HCT116 (cell line): Measurements from ENCODE around the gene AP3B1. TPM values are rescaled to one million over a fixed set of nuclear protein-coding genes. Genes with fewer than 3 reads are reported as not detected.
A peak's percentile ranks its signal among the peaks of the same experiment; 100 is the strongest.

ENCODE experiments used
- ATAC-seq: fragments of 200-7000 bp; cut with Tn5 transposase; 2 replicates; pipeline ENCODE4 v1.9.1; 2020; ENCODE audit warnings: mild to moderate bottlenecking, moderate library complexity
- BruUV-seq: library from RNA; stranded (reverse); fragments of 400-500 nt; replicated peaks from 2 replicates; lab custom pipeline; 2021; lab: Mats Ljungman, UMichigan
- CTCF ChIA-PET: fragments of 300-600 bp; sonication (Branson Sonifier 250); formaldehyde crosslinking; loops from one replicate; lab custom pipeline; 2021; ENCODE audit warnings: antibody characterized with exemption; lab: Charles Lee
- POLR2A ChIA-PET: fragments of 300-600, 350-600 bp; sonication (Branson Sonifier 250); formaldehyde crosslinking; loops from one replicate; lab custom pipeline; 2021; ENCODE audit warnings: antibody characterized with exemption; lab: Charles Lee
- RAD21 ChIA-PET, 2 experiments: fragments of 300-600 bp; sonication (Branson Sonifier 250); formaldehyde crosslinking; loops; one replicate each; lab custom pipeline; 2023; ENCODE audit warnings: low total read pairs in 2 of 2; ENCODE audit not compliant: uncharacterized antibody in 2 of 2, unreplicated experiment in 2 of 2, low non-redundant PET in 1 of 2; lab: Charles Lee
- DNase-seq: peaks from one replicate; pipeline ENCODE4 v3.0.0-alpha.2; 2010; ENCODE audit warnings: low read depth, low spot score
- H2AFZ ChIP-seq: fragments of 200-600 bp; shearing (Covaris generic), sonication (generic); 2 replicates; pipeline ENCODE4 v1.6.1; 2017; ENCODE audit warnings: low read depth, mixed run types, mixed read lengths, antibody characterized with exemption, low read length; ENCODE audit not compliant: poor library complexity, severe bottlenecking
- H3K27ac ChIP-seq: 2 replicates; pipeline ENCODE4 v1.5.1; 2012; ENCODE audit warnings: low read depth, low read length
- H3K27me3 ChIP-seq: fragments of 200-600 bp; sonication (generic); 2 replicates; pipeline ENCODE4 v1.6.1; 2016; ENCODE audit warnings: mixed run types, low read length, mixed read lengths; ENCODE audit not compliant: insufficient read depth
- H3K36me3 ChIP-seq, 2 experiments: fragments of 200-500 bp in 1 of 2; fragments of 200-600 bp in 1 of 2; sonication (Bioruptor generic) in 1 of 2; sonication (generic) in 1 of 2; 2 replicates each; pipeline versions ENCODE4 v1.5.1 to v1.6.1; 2014 to 2016; ENCODE audit warnings: low read length in 2 of 2, inconsistent platforms in 1 of 2, mixed read lengths in 1 of 2, mixed run types in 1 of 2; ENCODE audit not compliant: insufficient read depth in 2 of 2, control insufficient read depth in 1 of 2
- H3K4me1 ChIP-seq, 2 experiments: fragments of 200-600 bp in 1 of 2; sonication (generic) in 1 of 2; 2 replicates each; pipeline versions ENCODE4 v1.5.1 to v1.6.1; 2012 to 2017; ENCODE audit warnings: low read length in 2 of 2, inconsistent platforms in 1 of 2, mild to moderate bottlenecking in 1 of 2, mixed read lengths in 1 of 2, mixed run types in 1 of 2, moderate library complexity in 1 of 2; ENCODE audit not compliant: insufficient read depth in 2 of 2, control insufficient read depth in 1 of 2
- H3K4me2 ChIP-seq: fragments of 200-600 bp; sonication (generic); 2 replicates; pipeline ENCODE4 v1.6.1; 2017; ENCODE audit warnings: mixed run types, low read length, mixed read lengths
- H3K4me3 ChIP-seq, 2 experiments: fragments of 200-600 bp in 1 of 2; sonication (generic) in 1 of 2; replicated peaks in 1 of 2; 2 replicates each; pipeline ENCODE4 v1.5.1; 2011 to 2016; ENCODE audit warnings: low read length in 2 of 2, control low read depth in 1 of 2, low read depth in 1 of 2, mild to moderate bottlenecking in 1 of 2, mixed read lengths in 1 of 2, mixed run types in 1 of 2
- H3K79me2 ChIP-seq: fragments of 200-600 bp; sonication (generic); 2 replicates; pipeline ENCODE4 v1.6.1; 2017; ENCODE audit warnings: mild to moderate bottlenecking, mixed run types, low read length, moderate library complexity, mixed read lengths; ENCODE audit not compliant: insufficient read depth
- H3K9ac ChIP-seq: fragments of 200-600 bp; sonication (generic); 2 replicates; pipeline ENCODE4 v1.6.1; 2016; ENCODE audit warnings: low read length, mixed read lengths
- H3K9me2 ChIP-seq: fragments of 200-600 bp; sonication (generic), shearing (Covaris generic); 2 replicates; pipeline ENCODE4 v1.6.1; 2017; ENCODE audit warnings: mixed run types, mild to moderate bottlenecking, moderate library complexity; ENCODE audit not compliant: insufficient read depth
- H3K9me3 ChIP-seq, 2 experiments: fragments of 200-500 bp in 1 of 2; fragments of 200-600 bp in 1 of 2; sonication (Bioruptor generic) in 1 of 2; sonication (generic) in 1 of 2; 2 replicates each; pipeline ENCODE4 v1.6.1; 2014 to 2017; ENCODE audit warnings: low read length in 2 of 2, mixed read lengths in 2 of 2, inconsistent platforms in 1 of 2, low read depth in 1 of 2, mild to moderate bottlenecking in 1 of 2, mixed run types in 1 of 2, moderate library complexity in 1 of 2; ENCODE audit not compliant: control insufficient read depth in 1 of 2, insufficient read depth in 1 of 2
- H4K20me1 ChIP-seq: fragments of 200-600 bp; sonication (generic), shearing (Covaris generic); 2 replicates; pipeline ENCODE4 v1.6.1; 2017; ENCODE audit warnings: mixed run types, mild to moderate bottlenecking, moderate library complexity; ENCODE audit not compliant: insufficient read depth
- ATF3 ChIP-seq: IDR thresholded peaks from 2 replicates; pipeline ENCODE4 v1.6.1; 2012
- EGR1 ChIP-seq: IDR thresholded peaks from 2 replicates; pipeline ENCODE4 v1.6.1; 2012; ENCODE audit warnings: low read depth
- ELF1 ChIP-seq: IDR thresholded peaks from 2 replicates; pipeline ENCODE4 v1.6.1; 2012; ENCODE audit warnings: low read depth, borderline replicate concordance
- EZH2 ChIP-seq: fragments of 200-600 bp; sonication (generic); IDR thresholded peaks from 2 replicates; pipeline ENCODE4 v1.6.1; 2017; ENCODE audit warnings: antibody characterized with exemption, mixed run types
- EZH2phosphoT487 ChIP-seq: fragments of 200-600 bp; IDR thresholded peaks from 2 replicates; pipeline ENCODE4 v1.6.1; 2018; ENCODE audit warnings: antibody characterized with exemption, borderline replicate concordance
- FOSL1 ChIP-seq: IDR thresholded peaks from 2 replicates; pipeline ENCODE4 v1.6.1; 2012; ENCODE audit warnings: low read depth
- JUND ChIP-seq: IDR thresholded peaks from 2 replicates; pipeline ENCODE4 v1.6.1; 2012
- POLR2AphosphoS5 ChIP-seq: IDR thresholded peaks from 2 replicates; pipeline ENCODE4 v1.6.1; 2011; ENCODE audit warnings: mild to moderate bottlenecking, low read depth, low read length, moderate library complexity
- RAD21 ChIP-seq: IDR thresholded peaks from 2 replicates; pipeline ENCODE4 v1.6.1; 2012; ENCODE audit warnings: low read depth, mild to moderate bottlenecking
- REST ChIP-seq: IDR thresholded peaks from 2 replicates; pipeline ENCODE4 v1.6.1; 2012; ENCODE audit warnings: low read depth
- SIN3A ChIP-seq: IDR thresholded peaks from 2 replicates; pipeline ENCODE4 v1.6.1; 2012; ENCODE audit warnings: low read depth
- YY1 ChIP-seq: IDR thresholded peaks from 2 replicates; pipeline ENCODE4 v1.6.1; 2011; ENCODE audit warnings: low read length, low read depth, moderate library complexity, mild to moderate bottlenecking; ENCODE audit not compliant: insufficient replicate concordance; ENCODE audit errors: extremely low read depth
- ZFX ChIP-seq: fragments of 450-650 bp; IDR thresholded peaks from 2 replicates; pipeline ENCODE4 v1.6.1; 2017
- ZNF274 ChIP-seq: fragments of 200-500 bp; sonication (Bioruptor generic); IDR thresholded peaks from 2 replicates; pipeline ENCODE4 v1.6.1; 2014; ENCODE audit warnings: mild to moderate bottlenecking, low read depth, low read length, inconsistent platforms
- intact Hi-C: fragments of 100-400 bp; cut with micrococcal nuclease; formaldehyde crosslinking; loops from 2 replicates; pipeline ENCODE4 v1.10.0; 2022
- total RNA-seq: library from RNA; stranded (reverse); gene quantifications from one replicate; pipeline ENCODE4 v1.2.1, GENCODE V29; 2021; ENCODE audit not compliant: unreplicated experiment

AP3B1 gene
- total RNA-seq, 1 experiment from 2014 or later = 54.5 TPM

- no peaks in the 10 kb centered on the region; a peak in 1 of 4 replicates for H3K4me1 ChIP-seq
- no peaks in the 10 kb centered on the region for H3K9me2 ChIP-seq
- H3K27me3 ChIP-seq = no peaks in the 10 kb centered on the region
- no peaks in the 10 kb centered on the region for H4K20me1 ChIP-seq
- ChIA-PET CTCF (interaction anchor here (0.6 kb wide), 1 partner anchor 61 kb away, joined by 3 read pairs; no protein-coding TSS in a partner anchor), RAD21 (no interaction called here), POLR2A (no interaction called here)
- no peak overlapping the region for H3K27ac ChIP-seq
- no peaks in the 10 kb centered on the region for H3K79me2 ChIP-seq
- intact Hi-C loops = no loop called here
- DNase-seq (no peak), ATAC-seq (no peak)
- H2AFZ ChIP-seq = peak overlapping the region; percentile 43
- H3K9ac ChIP-seq = no peak overlapping the region
- no peak overlapping the region for H3K4me2 ChIP-seq
- no peak overlapping the region for H3K4me3 ChIP-seq
- no peaks in the 10 kb centered on the region for H3K36me3 ChIP-seq
- TF ChIP-seq EGR1 (no peak), ZNF274 (no peak), EZH2phosphoT487 (no peak), EZH2 (no peak), REST (no peak), YY1 (no peak), SIN3A (no peak), ATF3 (no peak), ZFX (no peak), JUND (no peak), RAD21 (no peak), ELF1 (no peak), POLR2AphosphoS5 (no peak), FOSL1 (no peak)
- no TSS peak for BruUV-seq
- H3K9me3 ChIP-seq = no peaks in the 10 kb centered on the region
These were observed 46.9 kb upstream of the AP3B1 start for GRCh38 chr5:78341440-78341839.
